Epithelial cell of esophagus (primary cell): ENCODE measurements around the gene PPARG.

Experiments
- DNase-seq: peaks from one replicate; pipeline ENCODE4 v3.0.0; 2010; ENCODE audit warnings: low read depth
- H3K4me3 ChIP-seq: 2 replicates; pipeline ENCODE4 v1.5.1; 2011; ENCODE audit warnings: mild to moderate bottlenecking, low read length, control low read depth
- TF ChIP-seq, protein P1 (sequence below): IDR thresholded peaks from 2 replicates; pipeline ENCODE4 v1.5.1; 2011; ENCODE audit warnings: low read depth, mild to moderate bottlenecking, low read length, control low read depth, inconsistent platforms; ENCODE audit not compliant: insufficient read depth; ENCODE audit errors: missing control alignments

Gene PPARG

DNA sequence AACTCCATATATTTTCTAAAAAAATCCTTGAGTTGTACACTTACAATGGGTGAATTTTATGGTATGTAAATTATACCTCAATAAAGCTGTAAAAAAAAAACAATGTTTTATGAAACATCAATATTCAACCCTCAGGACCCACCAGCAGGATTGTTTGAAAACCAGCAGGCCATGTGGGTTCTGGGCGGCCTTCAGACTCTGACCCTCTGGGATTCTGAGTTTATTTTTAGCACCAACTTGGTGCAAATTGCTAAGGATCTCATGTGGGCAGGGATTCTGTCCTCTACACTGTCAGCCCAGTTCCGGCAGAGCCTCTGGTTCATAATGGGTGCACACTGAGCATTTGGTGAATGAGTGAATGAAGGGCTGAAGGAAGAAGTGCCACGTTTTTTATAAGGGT, 171.3 kb downstream of the PPARG start:
- DNase-seq = no peak
- TF ChIP-seq, protein P1, sequence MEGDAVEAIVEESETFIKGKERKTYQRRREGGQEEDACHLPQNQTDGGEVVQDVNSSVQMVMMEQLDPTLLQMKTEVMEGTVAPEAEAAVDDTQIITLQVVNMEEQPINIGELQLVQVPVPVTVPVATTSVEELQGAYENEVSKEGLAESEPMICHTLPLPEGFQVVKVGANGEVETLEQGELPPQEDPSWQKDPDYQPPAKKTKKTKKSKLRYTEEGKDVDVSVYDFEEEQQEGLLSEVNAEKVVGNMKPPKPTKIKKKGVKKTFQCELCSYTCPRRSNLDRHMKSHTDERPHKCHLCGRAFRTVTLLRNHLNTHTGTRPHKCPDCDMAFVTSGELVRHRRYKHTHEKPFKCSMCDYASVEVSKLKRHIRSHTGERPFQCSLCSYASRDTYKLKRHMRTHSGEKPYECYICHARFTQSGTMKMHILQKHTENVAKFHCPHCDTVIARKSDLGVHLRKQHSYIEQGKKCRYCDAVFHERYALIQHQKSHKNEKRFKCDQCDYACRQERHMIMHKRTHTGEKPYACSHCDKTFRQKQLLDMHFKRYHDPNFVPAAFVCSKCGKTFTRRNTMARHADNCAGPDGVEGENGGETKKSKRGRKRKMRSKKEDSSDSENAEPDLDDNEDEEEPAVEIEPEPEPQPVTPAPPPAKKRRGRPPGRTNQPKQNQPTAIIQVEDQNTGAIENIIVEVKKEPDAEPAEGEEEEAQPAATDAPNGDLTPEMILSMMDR = no peak
- no peak overlapping the region for H3K4me3 ChIP-seq

DNA sequence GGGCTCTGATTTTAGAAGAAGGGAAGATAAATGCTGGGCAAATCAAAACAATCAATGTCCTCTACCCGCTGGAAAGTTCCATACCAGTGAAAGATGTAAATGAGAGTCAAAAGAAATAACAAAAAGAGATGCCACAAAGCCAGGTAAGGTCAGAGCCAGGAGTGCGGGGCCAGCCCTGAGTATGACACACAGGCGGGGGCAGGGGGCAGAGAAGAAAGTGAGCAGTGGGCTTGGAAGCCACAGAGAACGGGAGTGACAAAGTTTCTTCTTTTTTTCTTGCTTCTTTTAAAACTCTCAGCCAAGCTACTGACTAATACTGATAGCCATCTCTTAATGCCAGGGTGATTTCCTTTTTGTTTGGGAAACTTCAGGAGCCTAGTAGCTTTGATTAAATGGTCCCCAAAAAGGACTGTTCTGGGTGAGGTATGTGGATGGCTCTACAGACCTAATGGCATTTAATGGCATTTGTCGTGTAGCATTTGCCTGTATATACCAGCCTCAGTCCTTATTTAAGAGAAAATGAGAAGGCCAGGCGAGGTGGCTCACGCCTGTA, 172.3 kb downstream of the PPARG start:
- TF ChIP-seq, protein P1 = no peak
- no peak overlapping the region for H3K4me3 ChIP-seq
- no peak for DNase-seq

DNA sequence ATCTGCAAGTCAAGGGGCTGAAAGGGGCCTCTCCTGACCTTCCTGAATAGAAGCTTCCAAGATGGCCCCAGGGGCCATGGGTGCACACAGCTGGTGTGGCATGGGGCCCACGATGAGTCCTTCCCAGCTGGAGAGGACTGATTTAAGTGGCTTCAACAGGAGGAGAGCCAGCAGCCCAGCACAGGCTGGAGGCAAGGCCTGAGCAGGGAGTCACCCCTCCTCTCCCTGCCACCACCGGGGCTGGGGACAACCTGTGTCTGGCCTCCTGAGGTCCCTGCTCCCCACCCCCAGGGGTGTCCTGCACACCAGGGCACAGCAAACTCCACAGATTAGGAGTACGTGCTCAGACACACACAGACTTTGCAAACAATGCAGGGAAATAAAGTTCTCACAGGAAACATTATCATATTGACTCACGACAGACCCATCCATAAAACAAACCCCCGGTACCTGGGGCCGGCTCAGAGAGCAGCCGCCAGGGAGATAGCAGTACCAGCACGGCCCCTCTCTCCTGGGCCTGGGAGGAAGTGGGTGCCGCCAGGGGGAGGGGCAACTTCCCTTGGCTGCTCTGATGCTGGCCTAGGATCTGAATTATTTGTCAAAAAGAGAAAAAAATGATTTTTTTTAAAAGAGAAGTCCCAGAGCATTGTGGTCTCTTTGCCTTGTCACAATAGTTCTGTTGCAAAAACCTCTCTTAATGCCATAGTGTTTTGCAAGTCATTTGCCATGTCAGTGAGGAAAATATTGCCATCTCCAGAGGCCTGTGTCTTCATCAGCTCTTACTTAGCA, 173.5 kb downstream of the PPARG start:
- no peak overlapping the region for H3K4me3 ChIP-seq
- no peak for DNase-seq

DNA sequence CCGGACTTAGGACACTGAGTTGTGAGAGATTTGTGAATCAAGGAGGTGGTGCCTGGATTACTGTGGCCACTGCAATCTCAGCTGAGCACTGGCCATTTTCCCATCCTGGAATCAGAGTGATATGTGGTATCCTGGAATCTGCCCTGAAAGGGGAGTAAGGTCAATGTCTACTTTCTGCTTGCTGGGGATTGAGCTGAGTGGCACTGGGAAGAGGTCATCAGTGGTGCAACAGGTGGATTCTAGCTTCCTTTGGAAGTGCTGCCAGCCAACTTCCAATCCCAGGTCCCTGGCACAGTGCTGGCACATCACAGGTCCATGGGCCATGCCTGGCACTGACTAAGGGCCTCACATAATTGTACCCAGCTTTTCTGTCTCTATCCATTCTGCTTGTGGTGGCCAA, 174.8 kb downstream of the PPARG start:
- no peak for DNase-seq
- no peak overlapping the region for H3K4me3 ChIP-seq
- TF ChIP-seq, protein P1 = no peak

More for the DNA sequence above, 173.5 kb downstream of the PPARG start:
- TF ChIP-seq, protein P1 = no peak

DNA sequence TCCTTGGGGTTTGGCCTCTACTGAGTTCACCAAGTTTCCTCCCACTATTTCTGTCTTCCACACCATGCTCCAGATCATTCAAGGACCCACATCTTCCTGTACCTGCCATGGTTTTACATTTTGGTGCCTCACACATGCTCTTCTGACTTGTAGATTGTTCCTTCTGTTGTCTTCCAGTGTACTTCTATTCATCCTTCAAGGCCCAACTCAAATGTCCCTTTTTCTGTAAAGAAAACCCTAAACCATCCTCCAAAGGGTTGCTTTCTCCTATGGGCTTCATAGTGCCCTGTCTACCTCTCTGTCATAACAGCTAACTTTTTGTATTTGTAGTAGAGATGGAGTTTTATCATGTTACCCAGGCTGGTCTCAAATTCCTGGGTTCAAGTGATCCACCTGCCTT, 175.3 kb downstream of the PPARG start:
- H3K4me3 ChIP-seq = no peak overlapping the region
- TF ChIP-seq, protein P1 = no peak
- no peak for DNase-seq

DNA sequence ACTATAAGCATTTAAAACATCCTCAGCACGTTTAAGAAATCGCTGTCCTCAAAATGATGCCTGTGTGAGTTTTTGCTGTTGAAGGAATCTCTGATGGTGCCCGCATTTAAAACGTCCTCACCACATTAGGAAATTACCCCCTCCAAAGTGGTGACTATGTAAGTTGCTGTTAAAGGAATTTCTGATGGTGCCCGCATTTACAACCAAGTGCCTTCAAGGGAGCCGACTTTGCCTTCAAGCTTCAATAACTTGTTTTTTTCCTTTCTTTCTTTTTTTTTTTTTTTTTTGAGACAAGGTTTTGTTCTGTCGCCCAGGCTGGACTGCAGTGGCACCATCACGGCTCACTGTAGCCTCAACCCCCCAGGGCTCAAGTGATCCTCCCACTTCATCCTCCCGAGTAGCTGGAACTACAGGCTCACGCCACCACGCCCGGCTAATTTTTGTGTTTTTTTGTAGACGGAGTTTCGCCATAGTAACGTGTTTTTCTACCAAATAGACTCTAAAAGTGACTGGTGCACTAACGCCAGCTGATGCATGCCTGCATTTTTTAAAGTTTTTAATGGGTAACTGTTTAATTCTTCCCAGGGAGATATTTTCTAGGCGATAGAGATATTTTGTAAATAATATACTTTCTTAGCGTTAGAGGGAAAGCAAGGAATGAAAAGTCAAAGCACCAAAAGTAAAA, 176.4 kb downstream of the PPARG start:
- no peak overlapping the region for H3K4me3 ChIP-seq
- no peak for DNase-seq
- TF ChIP-seq, protein P1 = no peak

DNA sequence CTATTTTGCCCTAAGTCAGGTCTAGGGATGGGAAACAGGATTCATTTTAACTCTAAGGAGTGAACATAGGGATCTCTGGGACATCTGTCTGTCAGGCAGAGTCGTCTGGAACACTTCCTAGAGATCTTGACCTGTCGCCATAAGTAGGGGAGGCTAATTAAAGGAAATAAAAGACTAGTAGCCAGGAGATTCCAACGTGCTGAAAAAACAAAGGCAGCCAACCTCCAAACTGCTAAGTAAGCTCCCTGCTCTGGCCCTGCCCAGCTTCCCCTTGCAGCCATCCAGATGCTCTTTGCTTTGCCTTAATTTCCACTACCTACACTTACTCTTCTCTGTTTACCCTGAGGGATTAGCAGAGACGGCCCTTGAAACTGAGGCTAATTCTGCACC, 177.0 kb downstream of the PPARG start:
- DNase-seq = no peak
- H3K4me3 ChIP-seq = no peak overlapping the region
- TF ChIP-seq, protein P1 = no peak
